Measurements from ENCODE around the gene ATPAF1.

The ATPAF1 gene

GRCh38 chr1:46582972-46583371 lies 85.2 kb downstream of the ATPAF1 start:
- no peak for DNase-seq

Data from CD4-positive, alpha-beta T cell treated with Interferon alpha-2 for 1 hour (primary cell).